DND-41 (cell line): ENCODE data around the gene TOM1L1.

Source experiments
- CTCF ChIP-seq: IDR thresholded peaks from 2 replicates; pipeline ENCODE4 v1.5.1; 2012; ENCODE audit warnings: borderline replicate concordance, low read length, moderate library complexity, mild to moderate bottlenecking; ENCODE audit not compliant: poor library complexity, severe bottlenecking; ENCODE audit errors: extremely low read depth
- EZH2 ChIP-seq: IDR thresholded peaks from 3 replicates; pipeline ENCODE4 v1.6.1; 2012; ENCODE audit warnings: borderline replicate concordance, low read depth, mild to moderate bottlenecking, moderate library complexity, low read length, inconsistent platforms; ENCODE audit not compliant: severe bottlenecking

- TF ChIP-seq CTCF (no peak), EZH2 (no peak)
These were observed 26.9 kb downstream of the TOM1L1 start for GRCh38 chr17:54927525-54927924.
